ENCODE measurements around the gene OR5T3. TPM values are rescaled to one million over a fixed set of nuclear protein-coding genes. Genes with fewer than 3 reads are reported as not detected.
"Not testable (repeated sequence)": the region's sequence is repeated elsewhere in the genome, so short reads cannot be mapped to it uniquely, and the experiment has no call there.

OR5T3 gene
- not detected in 2 replicates for total RNA-seq

GRCh38 chr11:56251954-56252353 is at the start of gene OR5T3:
TSS of gene OR5T3 (plus strand) at chr11:56252254. CDS start at chr11:56252254, 0 bp downstream.
- no peak within 1 kb of the TSS for H3K4me3 ChIP-seq (ENCODE audit: low read depth, low read length)
- no peak for DNase-seq (ENCODE audit: low read depth)
- no peak for TF ChIP-seq CTCF (IDR thresholded peaks at IDR 0.05; ENCODE audit: insufficient read depth, low read depth, low read length)

- H3K4me3 ChIP-seq (ENCODE audit: low read depth, low read length) = no peak overlapping the region
- TF ChIP-seq CTCF (IDR thresholded peaks at IDR 0.05; ENCODE audit: insufficient read depth, low read depth, low read length) = no peak
- no peak for DNase-seq (ENCODE audit: low read depth)
Observed at GRCh38 chr11:56207790-56208189, 44.3 kb upstream of the OR5T3 start.

- TF ChIP-seq CTCF (IDR thresholded peaks at IDR 0.05; ENCODE audit: insufficient read depth, low read depth, low read length) = no peak
- no peak overlapping the region for H3K4me3 ChIP-seq (ENCODE audit: low read depth, low read length)
- DNase-seq (ENCODE audit: low read depth) = no peak
Observed at GRCh38 chr11:56214537-56214936, 37.5 kb upstream of the OR5T3 start.

- not testable (repeated sequence) for H3K4me3 ChIP-seq (ENCODE audit: low read depth, low read length)
Observed at GRCh38 chr11:56219735-56220134, 32.3 kb upstream of the OR5T3 start.

GRCh38 chr11:56234155-56234554 is 17.9 kb upstream of the OR5T3 start, which contains the start of gene OR5T2:
TSS of gene OR5T2 (minus strand) at chr11:56234255. CDS start at chr11:56233062, 1,193 bp downstream.
- no peak for DNase-seq (ENCODE audit: low read depth)
- TF ChIP-seq CTCF (IDR thresholded peaks at IDR 0.05; ENCODE audit: insufficient read depth, low read depth, low read length) = no peak
- no peak within 1 kb of the TSS for H3K4me3 ChIP-seq (ENCODE audit: low read depth, low read length)

More at GRCh38 chr11:56219735-56220134, 32.3 kb upstream of the OR5T3 start:
- DNase-seq (ENCODE audit: low read depth) = not testable (repeated sequence)

GRCh38 chr11:56271092-56271491 is 19.0 kb downstream of the OR5T3 start:
- H3K4me3 ChIP-seq (ENCODE audit: low read depth, low read length) = no peak overlapping the region
- DNase-seq (ENCODE audit: low read depth) = no peak
- TF ChIP-seq CTCF (IDR thresholded peaks at IDR 0.05; ENCODE audit: insufficient read depth, low read depth, low read length) = no peak

GRCh38 chr11:56273854-56274253 is 21.8 kb downstream of the OR5T3 start, which contains the start of gene OR5T1:
TSS of gene OR5T1 (plus strand) at chr11:56274154. CDS start at chr11:56275639, 1,485 bp downstream.
- no peak within 1 kb of the TSS for H3K4me3 ChIP-seq (ENCODE audit: low read depth, low read length)
- no peak for TF ChIP-seq CTCF (IDR thresholded peaks at IDR 0.05; ENCODE audit: insufficient read depth, low read depth, low read length)
- no peak for DNase-seq (ENCODE audit: low read depth)

Measured in fibroblast of villous mesenchyme (primary cell).